ENCODE data around the gene ANK3.

The ANK3 gene

DNA sequence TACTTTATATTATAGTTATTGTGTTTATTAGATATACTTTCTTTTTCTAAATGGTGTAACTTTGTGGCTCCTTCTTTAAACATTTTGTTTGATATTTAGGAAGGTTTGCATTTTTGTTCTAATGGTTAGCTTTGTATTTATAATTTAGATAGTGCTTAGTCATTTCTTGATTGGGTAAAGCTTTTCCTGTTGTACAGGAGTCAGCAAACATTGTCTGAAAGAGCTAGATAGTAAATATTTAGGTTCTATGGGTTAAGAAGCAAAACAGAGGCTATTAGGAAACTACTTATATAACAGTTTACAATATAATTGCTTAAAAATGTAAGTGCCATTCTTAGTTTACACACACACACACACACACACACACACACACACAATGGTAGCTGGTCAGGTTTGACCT is 412.8 kb downstream of the ANK3 start:
- TF ChIP-seq, protein P1, sequence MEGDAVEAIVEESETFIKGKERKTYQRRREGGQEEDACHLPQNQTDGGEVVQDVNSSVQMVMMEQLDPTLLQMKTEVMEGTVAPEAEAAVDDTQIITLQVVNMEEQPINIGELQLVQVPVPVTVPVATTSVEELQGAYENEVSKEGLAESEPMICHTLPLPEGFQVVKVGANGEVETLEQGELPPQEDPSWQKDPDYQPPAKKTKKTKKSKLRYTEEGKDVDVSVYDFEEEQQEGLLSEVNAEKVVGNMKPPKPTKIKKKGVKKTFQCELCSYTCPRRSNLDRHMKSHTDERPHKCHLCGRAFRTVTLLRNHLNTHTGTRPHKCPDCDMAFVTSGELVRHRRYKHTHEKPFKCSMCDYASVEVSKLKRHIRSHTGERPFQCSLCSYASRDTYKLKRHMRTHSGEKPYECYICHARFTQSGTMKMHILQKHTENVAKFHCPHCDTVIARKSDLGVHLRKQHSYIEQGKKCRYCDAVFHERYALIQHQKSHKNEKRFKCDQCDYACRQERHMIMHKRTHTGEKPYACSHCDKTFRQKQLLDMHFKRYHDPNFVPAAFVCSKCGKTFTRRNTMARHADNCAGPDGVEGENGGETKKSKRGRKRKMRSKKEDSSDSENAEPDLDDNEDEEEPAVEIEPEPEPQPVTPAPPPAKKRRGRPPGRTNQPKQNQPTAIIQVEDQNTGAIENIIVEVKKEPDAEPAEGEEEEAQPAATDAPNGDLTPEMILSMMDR (IDR thresholded peaks at IDR 0.05) = no peak

All from LNCAP (cell line).